ENCODE data around the gene DAG1.
A peak's percentile ranks its signal among the peaks of the same experiment; 100 is the strongest.

Gene DAG1

GRCh38 chr3:49552087-49552486, 82.0 kb downstream of the DAG1 start:
- no peak for DNase-seq (ENCODE audit: low read depth in 1 of 2, low spot score in 1 of 2)

- no peak for DNase-seq (ENCODE audit: low read depth in 1 of 2, low spot score in 1 of 2)
Measured at GRCh38 chr3:49553324-49553691, 83.2 kb downstream of the DAG1 start.

- DNase-seq (ENCODE audit: low read depth in 1 of 2, low spot score in 1 of 2), result peak; percentile 76 to 84
Measured at GRCh38 chr3:49553692-49554632, 83.9 kb downstream of the DAG1 start, which contains the start of gene BSN. Gene BSN, plus strand, starts transcription at chr3:49554477. Its CDS starts 126 bp downstream, at chr3:49554603.

- peak in 1 of 2 donors; percentile 27 for DNase-seq (ENCODE audit: low read depth in 1 of 2, low spot score in 1 of 2)
Measured at GRCh38 chr3:49554633-49555265, 84.7 kb downstream of the DAG1 start.

- no peak for DNase-seq (ENCODE audit: low read depth in 1 of 2, low spot score in 1 of 2)
Measured at GRCh38 chr3:49556500-49557275, 86.6 kb downstream of the DAG1 start.

- DNase-seq (ENCODE audit: low read depth in 1 of 2, low spot score in 1 of 2), result no peak
Measured at GRCh38 chr3:49563040-49563578, 93.0 kb downstream of the DAG1 start.

GRCh38 chr3:49563766-49564165, 93.7 kb downstream of the DAG1 start:
- DNase-seq (ENCODE audit: low read depth in 1 of 2, low spot score in 1 of 2), result no peak

- DNase-seq (ENCODE audit: low read depth in 1 of 2, low spot score in 1 of 2), result no peak
Measured at GRCh38 chr3:49566312-49566711, 96.2 kb downstream of the DAG1 start.

- no peak for DNase-seq (ENCODE audit: low read depth in 1 of 2, low spot score in 1 of 2)
Measured at GRCh38 chr3:49567406-49567805, 97.3 kb downstream of the DAG1 start.

GRCh38 chr3:49568965-49569364, 98.9 kb downstream of the DAG1 start:
- no peak for DNase-seq (ENCODE audit: low read depth in 1 of 2, low spot score in 1 of 2)

GRCh38 chr3:49570028-49570654, 100.1 kb downstream of the DAG1 start:
- no peak for DNase-seq (ENCODE audit: low read depth in 1 of 2, low spot score in 1 of 2)

GRCh38 chr3:49582177-49582576, 112.1 kb downstream of the DAG1 start:
- DNase-seq (ENCODE audit: low read depth in 1 of 2, low spot score in 1 of 2), result no peak

Data from activated CD4-positive, alpha-beta T cell treated with anti-CD3 and anti-CD28 coated beads, Interleukin-2, amount 50 U/mL, for 24 hours (primary cell).